Body of pancreas (tissue), 4 donors: ENCODE data around the gene ZNF668. TPM values are rescaled to one million over a fixed set of nuclear protein-coding genes. Genes with fewer than 3 reads are reported as not detected.

Experiments used
- ATAC-seq: fragments of 150-250 bp; one replicate; pipeline ENCODE4 v1.9.1; 2016
- DNase-seq, 4 donors: peaks; one replicate each; pipeline ENCODE4 v3.0.0-alpha.2; 2019
- H3K27ac ChIP-seq, 4 donors: fragments of 200-600 bp; sonication (generic); 1 replicate in 3 of 4; 2 replicates in 1 of 4; pipeline versions ENCODE4 v1.5.1 to v1.6.1; 2016 to 2019; ENCODE audit warnings: mild to moderate bottlenecking in 1 of 4, mixed read lengths in 1 of 4, moderate library complexity in 1 of 4
- H3K27me3 ChIP-seq, 2 donors: fragments of 200-600 bp; sonication (generic); one replicate each; pipeline ENCODE4 v1.6.0; 2016; ENCODE audit warnings: mild to moderate bottlenecking in 1 of 2
- H3K36me3 ChIP-seq, 2 donors: fragments of 200-600 bp; sonication (generic); replicated peaks in 1 of 2; 2 replicates each; pipeline ENCODE4 v1.5.1; 2016; ENCODE audit warnings: low read depth in 2 of 2; ENCODE audit not compliant: insufficient read depth in 1 of 2
- H3K4me1 ChIP-seq: fragments of 200-600 bp; sonication (generic); one replicate; pipeline ENCODE4 v1.6.0; 2016
- H3K4me3 ChIP-seq, 2 donors: fragments of 200-600 bp; sonication (generic); 1 replicate in 1 of 2; 2 replicates in 1 of 2; pipeline ENCODE4 v1.5.1; 2016 to 2019
- H3K9me3 ChIP-seq, 3 donors: fragments of 200-600 bp; sonication (generic); 1 replicate in 2 of 3; 2 replicates in 1 of 3; pipeline ENCODE4 v1.5.1; 2016
- POLR2A ChIP-seq, 3 donors: fragments of 450-650 bp; IDR thresholded peaks; one replicate each; pipeline ENCODE4 v1.6.1; 2016; ENCODE audit warnings: antibody characterized with exemption in 3 of 3, mild to moderate bottlenecking in 2 of 3
- WGBS, 2 donors: methylation state at CpG; one replicate each; pipeline ENCODE4 v1.1.5; 2017; 5-methylcytosine and 5-hydroxymethylcytosine counted together
- intact Hi-C: fragments of 100-400 bp; cut with DNase I; formaldehyde crosslinking; loops from one replicate; pipeline ENCODE4 v1.15.1; 2023
- total RNA-seq, 2 donors: library from RNA; depleted of rRNA; stranded (reverse); fragments of >200 nt; gene quantifications; one replicate each; pipeline ENCODE4 v1.1.0, GENCODE V29; 2016
- TF ChIP-seq, protein P1 (sequence below), 7 experiments: fragments of 450-650 bp in 4 of 7; fragments of 200-600 bp in 3 of 7; sonication (generic) in 3 of 7; IDR thresholded peaks; one replicate each; pipeline ENCODE4 v1.5.1; 2016 to 2019; ENCODE audit warnings: antibody characterized with exemption in 7 of 7

ZNF668 gene
- total RNA-seq, 2 donors from 2014 or later = 2.9 to 15.2 TPM

- Histone ChIP-seq H3K4me3 (no peak overlapping the region), H3K27ac (no peak overlapping the region), H3K36me3 (peaks cover 0 to 2% of the 10 kb centered on the region in 2 donors), H3K27me3 (no peaks in the 10 kb centered on the region), H3K9me3 (no peaks in the 10 kb centered on the region), H3K4me1 (no peaks in the 10 kb centered on the region)
- 74 to 81% methylated on average over 3 to 6 of the region's 8 CpGs for WGBS, 2 donors
- intact Hi-C loops = no loop called here
- DNase-seq = no peak
- ATAC-seq = no peak
- TF ChIP-seq POLR2A (IDR thresholded peaks at IDR 0.05) = no peak
- TF ChIP-seq, protein P1, sequence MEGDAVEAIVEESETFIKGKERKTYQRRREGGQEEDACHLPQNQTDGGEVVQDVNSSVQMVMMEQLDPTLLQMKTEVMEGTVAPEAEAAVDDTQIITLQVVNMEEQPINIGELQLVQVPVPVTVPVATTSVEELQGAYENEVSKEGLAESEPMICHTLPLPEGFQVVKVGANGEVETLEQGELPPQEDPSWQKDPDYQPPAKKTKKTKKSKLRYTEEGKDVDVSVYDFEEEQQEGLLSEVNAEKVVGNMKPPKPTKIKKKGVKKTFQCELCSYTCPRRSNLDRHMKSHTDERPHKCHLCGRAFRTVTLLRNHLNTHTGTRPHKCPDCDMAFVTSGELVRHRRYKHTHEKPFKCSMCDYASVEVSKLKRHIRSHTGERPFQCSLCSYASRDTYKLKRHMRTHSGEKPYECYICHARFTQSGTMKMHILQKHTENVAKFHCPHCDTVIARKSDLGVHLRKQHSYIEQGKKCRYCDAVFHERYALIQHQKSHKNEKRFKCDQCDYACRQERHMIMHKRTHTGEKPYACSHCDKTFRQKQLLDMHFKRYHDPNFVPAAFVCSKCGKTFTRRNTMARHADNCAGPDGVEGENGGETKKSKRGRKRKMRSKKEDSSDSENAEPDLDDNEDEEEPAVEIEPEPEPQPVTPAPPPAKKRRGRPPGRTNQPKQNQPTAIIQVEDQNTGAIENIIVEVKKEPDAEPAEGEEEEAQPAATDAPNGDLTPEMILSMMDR (IDR thresholded peaks at IDR 0.05) = no peak
Measured at GRCh38 chr16:31087481-31087880, 13.4 kb upstream of the ZNF668 start.

DNA sequence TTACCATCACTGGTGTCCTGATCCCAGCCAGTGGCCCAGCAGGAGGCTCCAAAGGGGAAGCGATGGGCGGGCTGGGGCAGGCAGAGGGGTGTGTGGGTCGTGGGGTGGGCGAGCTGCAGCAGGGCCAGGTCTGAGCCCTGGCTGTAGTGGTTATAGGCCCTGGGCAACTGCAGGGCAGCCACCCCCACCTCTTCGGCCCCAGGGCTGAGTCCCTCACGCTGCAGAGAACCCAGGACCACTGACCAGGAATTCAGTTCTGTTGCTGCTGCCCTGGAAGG lies 12.5 kb upstream of the ZNF668 start:
- Histone ChIP-seq H3K36me3 (peaks cover 0 to 2% of the 10 kb centered on the region in 2 donors), H3K27ac (no peak overlapping the region), H3K9me3 (no peaks in the 10 kb centered on the region), H3K4me3 (no peak overlapping the region), H3K4me1 (no peaks in the 10 kb centered on the region), H3K27me3 (no peaks in the 10 kb centered on the region)
- intact Hi-C loops = no loop called here
- WGBS, 2 donors = 78% methylated on average over 6 of the region's 6 CpGs; no CpG with 5 or more reads in 1 of the 2 donors
- TF ChIP-seq, protein P1 (IDR thresholded peaks at IDR 0.05) = no peak
- TF ChIP-seq POLR2A (IDR thresholded peaks at IDR 0.05) = no peak
- DNase-seq = no peak
- no peak for ATAC-seq

DNA sequence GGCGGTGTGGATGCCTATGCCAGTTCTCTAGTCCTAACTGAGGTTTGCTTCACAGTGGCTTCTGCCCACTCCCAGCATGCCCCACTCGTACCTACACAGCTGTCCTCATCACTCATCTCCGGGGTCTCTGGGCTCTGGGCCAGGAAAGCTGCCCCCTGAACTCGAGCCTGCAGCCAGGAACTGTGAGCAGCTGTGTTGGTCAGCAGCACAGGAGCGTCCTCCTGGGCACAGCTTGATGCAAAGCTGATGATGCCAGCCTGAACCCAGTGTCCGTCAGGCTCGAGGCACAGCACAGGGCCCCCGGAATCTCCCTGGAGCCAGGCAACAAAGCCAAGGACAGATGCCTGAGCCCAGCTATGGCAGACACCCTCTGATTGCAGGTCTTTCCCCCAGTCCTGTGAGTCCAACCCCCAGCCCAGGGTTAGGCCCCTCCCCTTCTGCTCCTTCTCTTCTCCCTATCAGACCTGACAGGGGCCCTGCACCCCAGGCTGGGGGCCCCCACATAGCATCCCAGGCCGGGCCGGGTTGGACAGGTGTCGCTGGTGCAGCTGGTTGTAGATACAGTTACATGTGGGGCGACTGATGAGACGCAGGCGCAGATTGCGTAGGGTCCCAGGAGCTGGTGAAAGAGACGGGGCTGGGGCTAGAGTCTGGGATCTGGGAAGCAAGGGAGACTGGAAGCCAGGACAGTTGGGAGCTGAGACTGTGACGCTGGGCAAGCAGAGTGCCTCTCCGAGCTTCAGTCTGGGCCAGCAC lies 12.0 kb upstream of the ZNF668 start:
- Histone ChIP-seq H3K4me1 (no peaks in the 10 kb centered on the region), H3K27ac (no peak overlapping the region), H3K27me3 (no peaks in the 10 kb centered on the region), H3K9me3 (no peaks in the 10 kb centered on the region), H3K36me3 (peaks cover 0 to 2% of the 10 kb centered on the region in 2 donors), H3K4me3 (no peak overlapping the region)
- intact Hi-C loops = no loop called here
- no peak for ATAC-seq
- DNase-seq = no peak
- WGBS, 2 donors = 79 to 83% methylated on average over 4 to 18 of the region's 18 CpGs
- TF ChIP-seq POLR2A (IDR thresholded peaks at IDR 0.05) = no peak
- TF ChIP-seq, protein P1 (IDR thresholded peaks at IDR 0.05) = no peak

GRCh38 chr16:31085411-31085810 lies 11.4 kb upstream of the ZNF668 start:
- ATAC-seq = no peak
- Histone ChIP-seq H3K4me3 (no peak overlapping the region), H3K9me3 (no peaks in the 10 kb centered on the region), H3K27ac (no peak overlapping the region), H3K36me3 (peaks cover 0 to 3% of the 10 kb centered on the region in 2 donors), H3K27me3 (no peaks in the 10 kb centered on the region), H3K4me1 (no peaks in the 10 kb centered on the region)
- 78 to 81% methylated on average over 8 of the region's 8 CpGs for WGBS, 2 donors
- DNase-seq = no peak
- TF ChIP-seq, protein P1 (IDR thresholded peaks at IDR 0.05) = no peak
- TF ChIP-seq POLR2A (IDR thresholded peaks at IDR 0.05) = no peak
- intact Hi-C loops = no loop called here
